K562 (cell line): Measurements from ENCODE around the gene ABHD5. TPM values are rescaled to one million over a fixed set of nuclear protein-coding genes. Genes with fewer than 3 reads are reported as not detected.

Experiments
- ATAC-seq: fragments of 200-7000 bp; cut with Tn5 transposase; 3 replicates; pipeline ENCODE4 v1.9.1; 2020; ENCODE audit warnings: moderate library complexity
- BruUV-seq: library from RNA; stranded (reverse); fragments of 400-500 nt; replicated peaks from 2 replicates; lab custom pipeline; 2021; lab: Mats Ljungman, UMichigan
- CTCF ChIA-PET: fragments of 300-600 bp; formaldehyde crosslinking; extraction: SDS; loops from one replicate; lab custom pipeline; 2021; ENCODE audit warnings: low intra/inter-chr PET ratio; lab: Yijun Ruan, JAX
- POLR2A ChIA-PET: fragments of 300-600, 350-650 bp; sonication (Branson Sonifier 250); formaldehyde crosslinking; extraction: SDS; loops from one replicate; lab custom pipeline; 2021; ENCODE audit warnings: antibody characterized with exemption, inconsistent platforms; lab: Yijun Ruan, JAX
- DNase-seq, 4 experiments: peaks; one replicate each; pipeline versions ENCODE4 v3.0.0 to v3.0.0-alpha.2; 2011 to 2018; ENCODE audit warnings: low spot score in 3 of 4, mixed read lengths in 3 of 4; ENCODE audit errors: extremely low read depth in 1 of 4
- FAIRE-seq: peaks from 2 replicates; lab custom pipeline; 2011; peaks lifted over from hg19 to GRCh38; lab: Jason Lieb, UNC
- H2AFZ ChIP-seq: 2 replicates; pipeline ENCODE4 v1.6.0; 2011; ENCODE audit warnings: low read depth, low read length, control low read depth, inconsistent platforms
- H3K27ac ChIP-seq: fragments of 200-600 bp; 3 replicates; pipeline ENCODE4 v1.8.0; 2011; ENCODE audit warnings: low read depth, mild to moderate bottlenecking, control low read depth, inconsistent platforms, low read length, moderate library complexity, mixed read lengths; ENCODE audit errors: extremely low read depth
- H3K27me3 ChIP-seq, 2 experiments: fragments of 300-600 bp in 1 of 2; 2 replicates in 1 of 2; 3 replicates in 1 of 2; pipeline versions ENCODE4 v1.6.0 to v1.8.0; 2011; ENCODE audit warnings: inconsistent platforms in 2 of 2, low read length in 2 of 2, mild to moderate bottlenecking in 1 of 2, mixed read lengths in 1 of 2, moderate library complexity in 1 of 2; ENCODE audit not compliant: control insufficient read depth in 2 of 2, insufficient read depth in 2 of 2
- H3K36me3 ChIP-seq: fragments of 300-600 bp; 3 replicates; pipeline ENCODE4 v1.8.0; 2011; ENCODE audit warnings: mild to moderate bottlenecking, low read length, inconsistent platforms; ENCODE audit not compliant: control insufficient read depth, insufficient read depth
- H3K4me1 ChIP-seq, 2 experiments: fragments of 200-600 bp in 1 of 2; replicated peaks in 1 of 2; 2 replicates in 1 of 2; 3 replicates in 1 of 2; pipeline versions ENCODE4 v1.5.1 to v1.8.0; 2011; ENCODE audit warnings: inconsistent platforms in 2 of 2, low read length in 2 of 2, mild to moderate bottlenecking in 1 of 2, mixed read lengths in 1 of 2, moderate library complexity in 1 of 2; ENCODE audit not compliant: control insufficient read depth in 2 of 2, insufficient read depth in 2 of 2
- H3K4me2 ChIP-seq: 2 replicates; pipeline ENCODE4 v1.6.1; 2011; ENCODE audit warnings: low read length, control low read depth, inconsistent platforms, mixed read lengths; ENCODE audit not compliant: insufficient read depth
- H3K4me3 ChIP-seq: fragments of 200-600 bp; sonication (generic), shearing (Covaris generic); 2 replicates; pipeline ENCODE4 v1.5.1; 2016; ENCODE audit warnings: control low read depth, inconsistent platforms
- H3K79me2 ChIP-seq: fragments of 200-600 bp; 3 replicates; pipeline ENCODE4 v1.8.0; 2011; ENCODE audit warnings: low read length, inconsistent platforms; ENCODE audit not compliant: control insufficient read depth, insufficient read depth
- H3K9ac ChIP-seq, 2 experiments: 2 replicates each; pipeline versions ENCODE4 v1.6.0 to v1.6.1; 2011; ENCODE audit warnings: low read depth in 2 of 2, low read length in 2 of 2, control low read depth in 1 of 2, inconsistent platforms in 1 of 2, mild to moderate bottlenecking in 1 of 2, mixed read lengths in 1 of 2; ENCODE audit not compliant: insufficient read depth in 1 of 2
- H3K9me1 ChIP-seq: one replicate; pipeline ENCODE4 v1.6.0; 2011; ENCODE audit warnings: inconsistent platforms, mild to moderate bottlenecking, low read length, moderate library complexity; ENCODE audit not compliant: control insufficient read depth, insufficient read depth
- H3K9me3 ChIP-seq: replicated peaks from 2 replicates; pipeline ENCODE4 v1.5.1; 2011; ENCODE audit warnings: low read depth, low read length, inconsistent platforms; ENCODE audit not compliant: control insufficient read depth, insufficient read depth
- H4K20me1 ChIP-seq: replicated peaks from 2 replicates; pipeline ENCODE4 v1.6.1; 2011; ENCODE audit warnings: low read length, inconsistent platforms, mixed read lengths; ENCODE audit not compliant: control insufficient read depth, insufficient read depth
- ARID1B ChIP-seq: fragments of 450-650 bp; IDR thresholded peaks from 2 replicates; pipeline ENCODE4 v1.6.1; 2016; ENCODE audit warnings: antibody characterized with exemption, mild to moderate bottlenecking, inconsistent platforms
- KLF6 ChIP-seq: fragments of 250-450 bp; sonication (Bioruptor Pico); IDR thresholded peaks from 2 replicates; pipeline ENCODE4 v1.4.0; 2020; ENCODE audit warnings: mild to moderate bottlenecking, moderate library complexity, borderline replicate concordance
- PHB ChIP-seq: fragments of 250-450 bp; sonication (Bioruptor Pico); IDR thresholded peaks from 2 replicates; pipeline ENCODE4 v1.5.0; 2021
- RAD21 ChIP-seq, 2 experiments: fragments of 250-450 bp in 1 of 2; fragments of 450-650 bp in 1 of 2; sonication (Bioruptor Pico) in 1 of 2; formaldehyde crosslinking in 1 of 2; IDR thresholded peaks in 1 of 2; conservative IDR thresholded peaks in 1 of 2; 2 replicates each; pipeline versions ENCODE4 v1.4.0 to v1.8.0; 2020 to 2022; ENCODE audit warnings: mild to moderate bottlenecking in 2 of 2, moderate library complexity in 1 of 2
- RBM25 ChIP-seq: fragments of 200-400 bp; formaldehyde crosslinking; IDR thresholded peaks from 2 replicates; pipeline ENCODE4 v1.6.1; 2018; ENCODE audit warnings: low read length, low read depth, moderate library complexity; ENCODE audit not compliant: severe bottlenecking
- SETDB1 ChIP-seq: IDR thresholded peaks from one replicate; pipeline ENCODE4 v1.6.1; 2012; ENCODE audit warnings: low read length, control low read depth, inconsistent platforms
- WGBS: fragments of 100-300 bp; shearing (Covaris generic); methylation state at CpG from one replicate; pipeline ENCODE4 v1.1.6; 2016; ENCODE audit warnings: low coverage, mixed read lengths; ENCODE audit not compliant: insufficient coverage; ENCODE audit errors: missing lambda C conversion rate; 5-methylcytosine and 5-hydroxymethylcytosine counted together
- in situ Hi-C: fragments of 300-500 bp; cut with MboI; formaldehyde crosslinking; loops from 4 replicates; pipeline ENCODE4 v1.15.0; 2018; ENCODE audit warnings: inconsistent platforms, mixed read lengths
- intact Hi-C: fragments of 100-400 bp; cut with micrococcal nuclease; formaldehyde crosslinking; loops from 2 replicates; pipeline ENCODE4 v1.14.2; 2022
- polyA plus RNA-seq, 8 experiments: library from polyadenylated mRNA; depleted of rRNA in 4 of 8; stranded (reverse) in 5 of 8; unstranded in 3 of 8; fragments of >200 nt; fragmentation: Nextera tagmentation in 2 of 8; fragmentation: Illumina TruSeq in 1 of 8; extraction: Ambion mirVana in 2 of 8; extraction: Trizol in 1 of 8; gene quantifications; 2 replicates each; pipeline versions ENCODE4 v1.2.1 to v1.2.3, GENCODE V29; 2011 to 2014; ENCODE audit warnings: inconsistent platforms in 1 of 8, missing spikeins in 1 of 8
- total RNA-seq, 7 experiments: library from RNA; depleted of rRNA in 6 of 7; stranded (reverse); fragments of >200 nt in 6 of 7; fragmentation: Illumina TruSeq in 2 of 7; extraction: Trizol in 2 of 7; gene quantifications; 2 replicates each; pipeline versions ENCODE4 v1.2.1 to v1.2.3, GENCODE V29; 2011 to 2021; ENCODE audit warnings: low replicate concordance in 1 of 7
- TF ChIP-seq, protein P1 (sequence below): fragments of 450-650 bp; IDR thresholded peaks from 2 replicates; pipeline ENCODE4 v1.6.1; 2016; ENCODE audit warnings: low read depth

Gene ABHD5
- total and polyA plus RNA-seq, 9 of the 15 experiments (the other 6 are each of a cell fraction or from before 2014, with no cell fraction given) = 27.8 to 61.7 (median 39.9) TPM

DNA sequence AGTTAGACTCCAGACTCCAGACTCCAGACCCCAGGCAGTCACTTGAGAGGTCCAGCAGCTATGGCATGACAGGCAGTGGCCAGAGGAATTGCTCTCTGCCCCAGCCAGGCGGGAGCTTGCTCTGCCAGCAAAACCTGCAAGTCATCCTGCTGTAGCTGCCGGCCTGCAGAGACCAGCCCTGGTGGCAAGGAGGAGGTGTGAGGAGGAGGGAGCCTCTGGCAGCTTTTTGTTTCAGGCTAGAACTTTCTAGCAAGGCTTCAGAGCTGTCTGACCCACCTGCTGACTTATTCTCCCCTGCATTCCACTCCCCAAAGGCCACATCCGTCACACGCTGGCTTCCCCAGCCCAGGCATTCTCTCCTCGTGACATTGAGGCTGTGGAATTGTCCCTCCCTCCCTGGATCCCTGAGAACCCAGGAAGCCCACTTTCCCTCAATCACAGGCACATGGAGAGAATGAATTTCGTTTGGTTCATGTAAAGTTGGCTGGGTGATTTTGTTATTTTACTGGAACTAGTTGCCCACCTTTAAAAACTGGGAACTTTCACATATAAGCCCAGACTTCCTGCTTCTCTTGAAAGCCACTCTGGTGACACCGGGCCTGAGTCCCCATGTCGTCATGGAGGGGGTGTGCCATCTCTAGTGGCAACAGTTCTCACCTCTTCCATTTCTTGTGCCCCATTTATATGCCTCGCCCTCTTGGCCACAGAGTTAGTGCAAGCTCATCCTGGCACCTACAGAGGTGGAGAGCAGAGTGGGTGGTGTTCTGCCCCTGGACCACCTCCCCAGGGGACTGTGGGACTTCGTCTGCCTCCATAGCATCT lies 82.7 kb downstream of the ABHD5 start:
- Histone ChIP-seq H3K27ac (peak overlapping the region; percentile 66), H3K4me2 (peak overlapping the region; percentile 57), H3K9ac (peak overlapping the region; percentile 56 to 81), H3K9me3 (no peaks in the 10 kb centered on the region), H3K27me3 (no peaks in the 10 kb centered on the region), H3K9me1 (peaks cover 7% of the 10 kb centered on the region), H3K79me2 (no peaks in the 10 kb centered on the region), H2AFZ (peak overlapping the region; percentile 92), H3K36me3 (no peaks in the 10 kb centered on the region), H3K4me1 (peaks cover 40 to 48% of the 10 kb centered on the region in 2 experiments), H3K4me3 (no peak overlapping the region), H4K20me1 (no peaks in the 10 kb centered on the region)
- in situ Hi-C loops = no loop called here
- BruUV-seq = no TSS peak
- peak; percentile 50 to 83 (median 66) for DNase-seq
- POLR2A ChIA-PET = interaction anchor here (0.5 to 0.8 kb wide), 3 partner anchors 45 to 1400 kb away, joined by 3 to 4 read pairs (median 3); no protein-coding TSS in a partner anchor
- CTCF ChIA-PET = no interaction called here
- peak; percentile 91 for FAIRE-seq
- intact Hi-C loops = loop anchor here (5.0 kb wide), 1 partner anchor 154 kb away; no protein-coding TSS in a partner anchor
- 19% methylated on average over 10 of the region's 10 CpGs for WGBS
- ATAC-seq = peak; percentile 63
- TF ChIP-seq ARID1B (peak; percentile 65), KLF6 (CRISPR knock-in tag) (peak; percentile 46; the same call in 1 of the 2 replicates), SETDB1 (no peak), PHB (CRISPR knock-in tag) (no peak), RBM25 (no peak), RAD21 (CRISPR knock-in tag; conservative IDR thresholded peaks at IDR 0.05 in 1 of 2, IDR thresholded peaks at IDR 0.05 in 1 of 2) (peak; percentile 11 to 20; a peak in 1 of 4 replicates)
- TF ChIP-seq, protein P1, sequence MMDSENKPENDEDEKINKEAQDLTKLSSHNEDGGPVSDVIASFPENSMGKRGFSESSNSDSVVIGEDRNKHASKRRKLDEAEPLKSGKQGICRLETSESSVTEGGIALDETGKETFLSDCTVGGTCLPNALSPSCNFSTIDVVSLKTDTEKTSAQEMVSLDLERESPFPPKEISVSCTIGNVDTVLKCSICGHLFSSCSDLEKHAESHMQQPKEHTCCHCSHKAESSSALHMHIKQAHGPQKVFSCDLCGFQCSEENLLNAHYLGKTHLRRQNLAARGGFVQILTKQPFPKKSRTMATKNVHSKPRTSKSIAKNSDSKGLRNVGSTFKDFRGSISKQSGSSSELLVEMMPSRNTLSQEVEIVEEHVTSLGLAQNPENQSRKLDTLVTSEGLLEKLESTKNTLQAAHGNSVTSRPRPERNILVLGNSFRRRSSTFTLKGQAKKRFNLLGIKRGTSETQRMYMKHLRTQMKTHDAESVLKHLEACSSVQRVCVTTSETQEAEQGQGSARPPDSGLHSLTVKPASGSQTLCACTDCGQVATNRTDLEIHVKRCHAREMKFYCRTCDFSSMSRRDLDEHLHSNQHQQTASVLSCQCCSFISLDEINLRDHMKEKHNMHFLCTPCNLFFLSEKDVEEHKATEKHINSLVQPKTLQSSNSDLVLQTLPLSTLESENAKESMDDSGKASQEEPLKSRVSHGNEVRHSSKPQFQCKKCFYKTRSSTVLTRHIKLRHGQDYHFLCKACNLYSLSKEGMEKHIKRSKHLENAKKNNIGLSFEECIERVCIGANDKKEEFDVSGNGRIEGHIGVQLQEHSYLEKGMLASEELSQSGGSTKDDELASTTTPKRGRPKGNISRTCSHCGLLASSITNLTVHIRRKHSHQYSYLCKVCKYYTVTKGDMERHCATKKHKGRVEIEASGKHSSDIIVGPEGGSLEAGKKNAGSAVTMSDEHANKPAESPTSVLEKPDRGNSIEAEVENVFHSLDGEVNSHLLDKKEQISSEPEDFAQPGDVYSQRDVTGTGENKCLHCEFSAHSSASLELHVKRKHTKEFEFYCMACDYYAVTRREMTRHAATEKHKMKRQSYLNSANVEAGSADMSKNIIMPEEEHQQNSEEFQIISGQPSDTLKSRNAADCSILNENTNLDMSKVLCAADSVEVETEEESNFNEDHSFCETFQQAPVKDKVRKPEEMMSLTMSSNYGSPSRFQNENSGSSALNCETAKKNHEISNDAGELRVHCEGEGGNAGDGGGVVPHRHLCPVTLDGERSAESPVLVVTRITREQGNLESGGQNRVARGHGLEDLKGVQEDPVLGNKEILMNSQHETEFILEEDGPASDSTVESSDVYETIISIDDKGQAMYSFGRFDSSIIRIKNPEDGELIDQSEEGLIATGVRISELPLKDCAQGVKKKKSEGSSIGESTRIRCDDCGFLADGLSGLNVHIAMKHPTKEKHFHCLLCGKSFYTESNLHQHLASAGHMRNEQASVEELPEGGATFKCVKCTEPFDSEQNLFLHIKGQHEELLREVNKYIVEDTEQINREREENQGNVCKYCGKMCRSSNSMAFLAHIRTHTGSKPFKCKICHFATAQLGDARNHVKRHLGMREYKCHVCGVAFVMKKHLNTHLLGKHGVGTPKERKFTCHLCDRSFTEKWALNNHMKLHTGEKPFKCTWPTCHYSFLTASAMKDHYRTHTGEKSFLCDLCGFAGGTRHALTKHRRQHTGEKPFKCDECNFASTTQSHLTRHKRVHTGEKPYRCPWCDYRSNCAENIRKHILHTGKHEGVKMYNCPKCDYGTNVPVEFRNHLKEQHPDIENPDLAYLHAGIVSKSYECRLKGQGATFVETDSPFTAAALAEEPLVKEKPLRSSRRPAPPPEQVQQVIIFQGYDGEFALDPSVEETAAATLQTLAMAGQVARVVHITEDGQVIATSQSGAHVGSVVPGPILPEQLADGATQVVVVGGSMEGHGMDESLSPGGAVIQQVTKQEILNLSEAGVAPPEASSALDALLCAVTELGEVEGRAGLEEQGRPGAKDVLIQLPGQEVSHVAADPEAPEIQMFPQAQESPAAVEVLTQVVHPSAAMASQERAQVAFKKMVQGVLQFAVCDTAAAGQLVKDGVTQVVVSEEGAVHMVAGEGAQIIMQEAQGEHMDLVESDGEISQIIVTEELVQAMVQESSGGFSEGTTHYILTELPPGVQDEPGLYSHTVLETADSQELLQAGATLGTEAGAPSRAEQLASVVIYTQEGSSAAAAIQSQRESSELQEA = no peak
